Measurements from ENCODE around the gene EPM2A.

DNA sequence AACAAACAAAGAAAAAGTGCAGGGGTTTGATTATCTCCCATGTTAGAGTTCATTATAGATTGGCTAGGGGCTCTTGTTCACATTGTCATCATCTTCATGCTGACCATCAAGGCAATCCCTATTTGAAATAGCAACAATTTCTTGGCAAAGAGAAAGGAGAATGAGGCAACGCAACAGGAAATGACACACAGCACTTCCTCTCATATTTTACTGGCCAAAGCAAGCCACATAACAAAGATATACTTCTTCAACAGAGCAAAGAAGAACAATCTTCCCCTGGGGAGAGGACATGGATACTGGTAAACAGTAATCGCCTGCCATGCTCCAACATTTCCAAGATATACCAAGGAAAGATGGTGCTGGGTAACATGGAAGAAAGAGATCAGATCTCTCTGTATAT, 29.8 kb downstream of the EPM2A start:
- TF ChIP-seq, protein P1, sequence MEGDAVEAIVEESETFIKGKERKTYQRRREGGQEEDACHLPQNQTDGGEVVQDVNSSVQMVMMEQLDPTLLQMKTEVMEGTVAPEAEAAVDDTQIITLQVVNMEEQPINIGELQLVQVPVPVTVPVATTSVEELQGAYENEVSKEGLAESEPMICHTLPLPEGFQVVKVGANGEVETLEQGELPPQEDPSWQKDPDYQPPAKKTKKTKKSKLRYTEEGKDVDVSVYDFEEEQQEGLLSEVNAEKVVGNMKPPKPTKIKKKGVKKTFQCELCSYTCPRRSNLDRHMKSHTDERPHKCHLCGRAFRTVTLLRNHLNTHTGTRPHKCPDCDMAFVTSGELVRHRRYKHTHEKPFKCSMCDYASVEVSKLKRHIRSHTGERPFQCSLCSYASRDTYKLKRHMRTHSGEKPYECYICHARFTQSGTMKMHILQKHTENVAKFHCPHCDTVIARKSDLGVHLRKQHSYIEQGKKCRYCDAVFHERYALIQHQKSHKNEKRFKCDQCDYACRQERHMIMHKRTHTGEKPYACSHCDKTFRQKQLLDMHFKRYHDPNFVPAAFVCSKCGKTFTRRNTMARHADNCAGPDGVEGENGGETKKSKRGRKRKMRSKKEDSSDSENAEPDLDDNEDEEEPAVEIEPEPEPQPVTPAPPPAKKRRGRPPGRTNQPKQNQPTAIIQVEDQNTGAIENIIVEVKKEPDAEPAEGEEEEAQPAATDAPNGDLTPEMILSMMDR (IDR thresholded peaks at IDR 0.05; ENCODE audit: low read depth, low read length, poor library complexity, severe bottlenecking): no peak
- TF ChIP-seq EZH2phosphoT487 (IDR thresholded peaks at IDR 0.05; ENCODE audit: borderline replicate concordance, low read length): no peak

Measured in DOHH2 (cell line).